ENCODE results near the gene ADGRF1. TPM values are rescaled to one million over a fixed set of nuclear protein-coding genes. Genes with fewer than 3 reads are reported as not detected.
"Not testable (repeated sequence)": the region's sequence is repeated elsewhere in the genome, so short reads cannot be mapped to it uniquely, and the experiment has no call there.

ADGRF1 gene
- polyA plus RNA-seq, 4 donors = 0.86 to 58.5 (median 51.7) TPM

- no peak for DNase-seq (ENCODE audit: low read depth in 4 of 4, low spot score in 3 of 4)
These were observed 15.5 kb downstream of the ADGRF1 start for GRCh38 chr6:47026679-47027078.

- DNase-seq (ENCODE audit: low read depth in 4 of 4, low spot score in 3 of 4) = no peak
These were observed 18.6 kb downstream of the ADGRF1 start for GRCh38 chr6:47023573-47023972.

GRCh38 chr6:47022191-47022590 is 19.9 kb downstream of the ADGRF1 start:
- DNase-seq (ENCODE audit: low read depth in 4 of 4, low spot score in 3 of 4) = no peak

GRCh38 chr6:47019941-47020340 is 22.2 kb downstream of the ADGRF1 start:
- no peak for DNase-seq (ENCODE audit: low read depth in 4 of 4, low spot score in 3 of 4)

- DNase-seq (ENCODE audit: low read depth in 4 of 4, low spot score in 3 of 4) = no peak
These were observed 25.2 kb downstream of the ADGRF1 start for GRCh38 chr6:47016909-47017308.

GRCh38 chr6:47016261-47016660 is 25.9 kb downstream of the ADGRF1 start:
- no peak for DNase-seq (ENCODE audit: low read depth in 4 of 4, low spot score in 3 of 4)

- no peak for DNase-seq (ENCODE audit: low read depth in 4 of 4, low spot score in 3 of 4)
These were observed 27.7 kb downstream of the ADGRF1 start for GRCh38 chr6:47014401-47014800.

- no peak for DNase-seq (ENCODE audit: low read depth in 4 of 4, low spot score in 3 of 4)
These were observed 32.5 kb downstream of the ADGRF1 start for GRCh38 chr6:47009583-47009982.

- no peak for DNase-seq (ENCODE audit: low read depth in 4 of 4, low spot score in 3 of 4)
These were observed 33.8 kb downstream of the ADGRF1 start for GRCh38 chr6:47008397-47008763.

GRCh38 chr6:47007657-47008396 is 34.3 kb downstream of the ADGRF1 start:
- DNase-seq (ENCODE audit: low read depth in 4 of 4, low spot score in 3 of 4) = no peak

- no peak for DNase-seq (ENCODE audit: low read depth in 4 of 4, low spot score in 3 of 4)
These were observed 36.6 kb downstream of the ADGRF1 start for GRCh38 chr6:47005486-47005885.

- DNase-seq (ENCODE audit: low read depth in 4 of 4, low spot score in 3 of 4) = no peak
These were observed 37.7 kb downstream of the ADGRF1 start for GRCh38 chr6:47004463-47004862.

GRCh38 chr6:47000842-47001241 is 41.3 kb downstream of the ADGRF1 start:
- no peak for DNase-seq (ENCODE audit: low read depth in 4 of 4, low spot score in 3 of 4)

GRCh38 chr6:46998436-46999017 is 43.6 kb downstream of the ADGRF1 start:
- DNase-seq (ENCODE audit: low read depth in 4 of 4, low spot score in 3 of 4) = no peak

- no peak for DNase-seq (ENCODE audit: low read depth in 4 of 4, low spot score in 3 of 4)
These were observed 44.5 kb downstream of the ADGRF1 start for GRCh38 chr6:46997646-46998045.

- no peak for DNase-seq (ENCODE audit: low read depth in 4 of 4, low spot score in 3 of 4)
These were observed 45.1 kb downstream of the ADGRF1 start for GRCh38 chr6:46996860-46997641.

- DNase-seq (ENCODE audit: low read depth in 4 of 4, low spot score in 3 of 4) = no peak
These were observed 47.2 kb downstream of the ADGRF1 start for GRCh38 chr6:46994933-46995332.

GRCh38 chr6:46993846-46994245 is 48.3 kb downstream of the ADGRF1 start:
- DNase-seq (ENCODE audit: low read depth in 4 of 4, low spot score in 3 of 4) = no peak

- not testable (repeated sequence) for DNase-seq (ENCODE audit: low read depth in 4 of 4, low spot score in 3 of 4)
These were observed 49.7 kb downstream of the ADGRF1 start for GRCh38 chr6:46992391-46992790.

GRCh38 chr6:46990818-46991510 is 51.2 kb downstream of the ADGRF1 start:
- DNase-seq (ENCODE audit: low read depth in 4 of 4, low spot score in 3 of 4) = peak; percentile 27 to 63 (median 56)

- DNase-seq (ENCODE audit: low read depth in 4 of 4, low spot score in 3 of 4) = no peak
These were observed 52.0 kb downstream of the ADGRF1 start for GRCh38 chr6:46990031-46990644.

All from left renal pelvis (tissue), 4 donors.